HG02763 (cell line): Measurements from ENCODE around the gene KRTAP9-3.
"Not testable (repeated sequence)": the region's sequence is repeated elsewhere in the genome, so short reads cannot be mapped to it uniquely, and the experiment has no call there.

Experiments used
- ATAC-seq: cut with Tn5 transposase; IDR thresholded peaks from one replicate; pipeline ENCODE4 v1.9.1; 2021; ENCODE audit warnings: mild to moderate bottlenecking, moderate library complexity; ENCODE audit not compliant: unreplicated experiment

Gene KRTAP9-3

DNA sequence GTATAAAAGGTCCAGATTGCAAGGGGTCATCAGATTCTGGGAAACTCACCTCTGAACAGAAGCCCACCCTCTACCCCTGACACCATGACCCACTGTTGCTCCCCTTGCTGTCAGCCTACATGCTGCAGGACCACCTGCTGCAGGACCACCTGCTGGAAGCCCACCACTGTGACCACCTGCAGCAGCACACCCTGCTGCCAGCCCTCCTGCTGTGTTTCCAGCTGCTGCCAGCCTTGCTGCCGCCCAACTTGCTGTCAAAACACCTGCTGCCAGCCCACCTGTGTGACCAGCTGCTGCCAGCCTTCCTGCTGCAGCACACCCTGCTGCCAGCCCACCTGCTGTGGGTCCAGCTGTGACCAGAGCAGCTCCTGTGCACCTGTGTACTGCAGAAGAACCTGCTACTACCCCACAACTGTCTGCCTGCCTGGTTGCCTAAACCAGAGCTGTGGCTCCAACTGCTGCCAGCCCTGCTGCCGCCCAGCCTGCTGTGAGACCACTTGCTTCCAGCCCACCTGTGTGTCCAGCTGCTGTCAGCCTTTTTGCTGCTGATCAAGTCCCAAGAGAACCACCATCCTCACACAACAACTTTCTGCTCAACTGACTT lies 17.5 kb downstream of the KRTAP9-3 start, which contains the start of gene KRTAP9-4:
TSS of gene KRTAP9-4 (plus strand) at position 51 of the 604 bp plus-strand sequence. CDS start at position 85, 34 bp downstream.
- not testable (repeated sequence) for ATAC-seq

DNA sequence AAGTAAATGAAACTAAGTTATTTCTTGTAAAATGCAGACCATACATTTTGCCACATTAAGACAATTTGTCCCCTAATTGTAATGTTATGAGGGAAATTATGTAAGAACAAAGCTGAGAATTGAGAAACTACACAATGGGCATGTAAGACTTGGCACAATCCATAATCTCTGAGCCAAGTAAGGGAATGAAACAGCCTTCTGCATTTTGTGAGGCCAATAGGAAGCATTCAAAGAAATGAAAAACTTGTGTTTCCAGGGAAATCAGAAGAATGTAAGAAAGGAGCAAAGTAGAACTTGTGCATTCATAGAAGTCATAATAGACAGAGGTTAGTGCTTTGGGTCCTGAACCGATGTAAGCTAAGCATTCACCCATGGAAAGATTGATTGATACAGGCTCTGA lies 19.0 kb downstream of the KRTAP9-3 start:
- no peak for ATAC-seq

DNA sequence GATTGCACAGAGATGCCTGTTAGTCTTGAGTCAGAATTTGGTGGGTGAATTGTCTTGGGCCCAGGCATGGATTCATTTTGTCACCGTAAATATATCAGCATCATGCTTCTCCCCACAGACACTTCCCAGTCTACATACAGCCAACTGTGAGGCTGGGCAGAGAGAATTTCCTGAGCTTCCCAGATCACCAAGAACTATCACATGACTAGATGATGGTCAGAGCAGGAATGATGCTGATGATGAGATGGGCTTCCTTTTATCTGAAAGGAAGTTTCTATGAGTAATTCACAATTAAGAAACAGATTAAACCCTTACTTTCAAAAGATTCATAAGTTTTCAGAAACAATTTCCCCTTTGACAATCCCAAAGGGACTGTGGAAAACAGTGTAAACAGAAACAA lies 22.6 kb downstream of the KRTAP9-3 start:
- no peak for ATAC-seq

DNA sequence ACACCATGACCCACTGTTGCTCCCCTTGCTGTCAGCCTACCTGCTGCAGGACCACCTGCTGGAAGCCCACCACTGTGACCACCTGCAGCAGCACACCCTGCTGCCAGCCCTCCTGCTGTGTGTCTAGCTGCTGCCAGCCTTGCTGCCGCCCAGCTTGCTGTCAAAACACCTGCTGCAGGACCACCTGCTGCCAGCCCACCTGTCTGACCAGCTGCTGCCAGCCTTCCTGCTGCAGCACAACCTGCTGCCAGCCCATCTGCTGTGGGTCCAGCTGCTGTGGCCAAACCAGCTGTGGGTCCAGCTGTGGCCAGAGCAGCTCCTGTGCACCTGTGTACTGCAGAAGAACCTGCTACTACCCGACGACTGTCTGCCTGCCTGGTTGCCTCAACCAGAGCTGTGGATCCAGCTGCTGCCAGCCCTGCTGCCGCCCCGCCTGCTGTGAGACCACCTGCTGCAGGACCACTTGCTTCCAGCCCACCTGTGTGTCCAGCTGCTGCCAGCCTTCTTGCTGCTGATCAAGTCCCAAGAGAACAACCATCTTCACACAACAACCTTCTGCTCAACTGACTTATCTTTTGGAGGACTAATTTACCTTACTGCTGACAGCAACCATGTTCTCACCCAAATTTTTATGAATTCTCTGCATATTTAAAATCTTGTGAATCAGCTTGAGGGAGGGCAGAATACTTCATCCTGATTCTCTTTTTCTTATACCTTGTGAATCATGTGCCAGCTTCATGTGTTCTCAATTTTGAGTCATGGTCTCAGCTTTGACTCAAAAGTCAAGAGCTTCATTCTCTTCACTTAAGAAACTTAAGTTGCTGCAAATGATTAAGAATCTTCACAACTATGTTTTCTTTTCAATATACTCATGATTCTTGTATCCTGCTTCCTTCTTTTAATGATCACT lies 23.4 kb downstream of the KRTAP9-3 start, which contains the start of gene KRTAP9-9:
TSS of gene KRTAP9-9 (plus strand) at position 4 of the 910 bp plus-strand sequence.
- not testable (repeated sequence) for ATAC-seq

DNA sequence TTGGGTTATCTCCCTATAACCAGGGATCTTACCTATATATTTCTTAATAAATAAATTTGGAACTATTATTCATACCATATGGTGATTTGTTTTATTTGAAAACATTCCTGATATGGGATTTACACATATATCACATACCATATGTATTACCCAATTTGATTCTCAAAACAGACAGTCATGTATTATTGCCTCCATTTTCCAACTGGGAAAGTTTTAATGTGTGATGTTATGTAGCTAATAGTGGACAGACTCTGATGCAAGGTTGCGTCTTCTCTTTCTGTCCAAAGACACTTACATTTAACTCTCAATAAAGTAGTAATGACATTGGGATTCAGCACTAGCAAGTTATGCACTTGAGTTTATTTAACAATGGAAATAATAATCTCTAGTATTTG lies 24.0 kb downstream of the KRTAP9-3 start:
- no peak for ATAC-seq

DNA sequence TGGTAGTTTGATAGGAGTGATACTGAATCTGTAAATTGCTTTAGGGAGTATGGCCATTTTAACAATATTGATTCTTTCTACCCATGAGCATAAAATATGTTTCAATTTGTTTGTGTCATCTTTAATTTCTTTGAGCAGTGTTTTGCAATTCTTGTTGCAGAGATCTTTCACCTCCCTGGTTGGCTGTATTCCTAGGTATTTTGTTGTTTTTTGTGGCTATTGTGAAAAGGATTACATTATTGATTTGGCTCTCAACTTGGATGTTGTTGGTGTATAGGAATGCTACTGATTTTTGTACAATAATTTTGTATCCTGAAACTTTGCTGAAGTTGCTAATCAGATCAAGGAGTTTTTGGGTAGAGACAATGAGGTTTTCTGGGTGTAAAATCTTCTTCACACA lies 26.2 kb downstream of the KRTAP9-3 start:
- ATAC-seq, result no peak

DNA sequence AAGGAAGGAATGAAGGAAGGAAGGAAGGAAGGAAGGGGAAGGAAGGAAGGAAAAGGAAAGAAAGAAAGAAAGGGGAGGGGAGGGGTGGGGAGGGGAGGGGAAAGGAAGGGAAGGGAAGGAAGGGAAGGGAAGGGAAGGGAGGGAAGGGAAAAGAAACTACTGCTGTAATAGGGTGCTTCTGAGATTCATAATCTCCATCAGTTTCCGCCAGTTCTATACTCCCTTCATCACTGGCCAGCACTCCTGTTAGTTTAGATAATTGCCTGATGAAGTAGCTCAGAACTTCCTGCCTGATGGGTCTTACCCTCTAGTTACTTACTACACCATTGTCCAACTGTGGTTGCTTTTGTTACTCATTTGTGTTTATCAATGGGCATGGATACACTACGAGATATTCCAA lies 31.0 kb downstream of the KRTAP9-3 start:
- ATAC-seq, result no peak

DNA sequence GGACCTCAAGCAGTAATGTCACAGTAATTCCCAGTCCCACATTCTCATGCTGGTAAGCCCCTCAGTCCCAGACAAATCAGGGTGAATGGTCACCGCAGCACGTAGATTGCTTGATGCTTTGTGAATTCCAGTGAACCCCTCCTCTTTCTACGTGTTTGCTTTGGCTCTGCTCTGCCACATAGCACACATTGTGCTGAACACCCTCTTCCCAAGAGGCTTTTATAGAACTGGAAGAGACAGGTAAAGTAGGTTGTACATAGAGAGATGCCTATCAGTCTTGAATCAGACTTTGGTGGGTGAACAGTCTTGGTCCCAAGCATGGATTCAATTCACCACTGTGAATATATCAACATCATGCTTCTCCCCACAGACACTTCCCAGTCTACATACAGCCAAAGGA lies 32.4 kb downstream of the KRTAP9-3 start:
- ATAC-seq, result no peak

DNA sequence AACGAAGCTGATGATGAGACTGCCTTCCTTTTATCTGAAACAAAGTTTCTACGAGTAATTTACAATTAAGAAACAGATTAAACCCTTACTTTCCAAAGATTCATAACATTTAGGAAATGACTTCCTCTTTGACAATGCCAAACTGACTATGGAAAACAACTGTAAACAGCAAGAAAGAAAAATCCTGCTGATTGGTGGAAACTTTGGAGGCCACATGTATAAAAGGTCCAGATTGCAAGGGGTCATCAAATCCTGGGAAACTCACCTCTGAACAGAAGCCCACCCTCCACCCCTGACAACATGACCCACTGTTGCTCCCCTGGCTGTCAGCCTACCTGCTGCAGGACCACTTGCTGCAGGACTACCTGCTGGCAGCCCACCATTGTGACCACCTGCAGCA lies 32.8 kb downstream of the KRTAP9-3 start, which contains the start of gene KRTAP9-6:
TSS of gene KRTAP9-6 (plus strand) at position 301 of the 400 bp plus-strand sequence. CDS start at position 301, 0 bp downstream.
- ATAC-seq, result no peak

DNA sequence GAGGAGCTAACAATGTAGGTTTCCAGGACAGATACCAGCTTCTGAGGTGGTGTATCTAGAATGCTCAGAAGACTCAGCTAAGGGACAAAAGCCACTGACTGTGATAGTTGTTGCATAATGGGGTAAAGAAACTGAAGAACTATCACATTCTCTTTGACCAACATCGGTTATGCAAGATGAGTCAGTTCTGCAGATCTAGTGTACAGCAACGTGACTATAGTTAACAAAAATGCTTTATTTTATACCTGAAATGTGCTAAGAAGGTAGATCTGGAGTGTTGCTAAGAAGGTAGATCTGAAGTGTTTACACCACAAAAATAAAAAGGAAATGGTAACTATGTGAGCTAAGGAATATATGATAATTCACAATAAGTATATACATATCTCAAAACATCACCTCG lies 35.5 kb downstream of the KRTAP9-3 start:
- no peak for ATAC-seq

DNA sequence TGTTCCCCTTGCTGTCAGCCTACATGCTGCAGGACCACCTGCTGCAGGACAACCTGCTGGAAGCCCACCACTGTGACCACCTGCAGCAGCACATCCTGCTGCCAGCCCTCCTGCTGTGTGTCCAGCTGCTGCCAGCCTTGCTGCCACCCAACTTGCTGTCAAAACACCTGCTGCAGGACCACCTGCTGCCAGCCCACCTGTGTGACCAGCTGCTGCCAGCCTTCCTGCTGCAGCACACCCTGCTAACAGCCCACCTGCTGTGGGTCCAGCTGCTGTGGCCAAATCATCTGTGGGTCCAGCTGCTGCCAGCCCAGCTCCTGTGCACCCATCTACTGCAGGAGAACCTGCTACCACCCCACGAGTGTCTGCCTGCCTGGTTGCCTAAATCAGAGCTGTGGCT lies 39.1 kb downstream of the KRTAP9-3 start:
- not testable (repeated sequence) for ATAC-seq

DNA sequence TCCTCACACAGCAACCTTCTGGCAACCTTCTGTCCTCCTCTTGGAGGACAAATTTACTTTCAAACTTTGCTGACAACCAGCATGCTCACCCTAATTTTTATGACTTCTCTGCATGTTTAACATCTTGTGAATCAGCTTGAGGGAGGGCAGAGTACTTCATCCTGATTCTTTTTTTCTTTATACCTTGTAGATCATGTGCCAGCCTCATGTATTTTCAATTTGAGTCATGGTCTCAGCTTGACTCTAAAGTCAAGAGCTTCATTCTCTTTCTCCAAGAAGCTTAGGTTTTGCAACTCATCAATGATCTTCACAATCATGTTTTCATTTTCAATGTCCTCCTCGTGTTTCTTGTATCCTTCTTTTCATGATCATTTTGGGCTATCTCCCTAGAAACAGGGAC lies 39.6 kb downstream of the KRTAP9-3 start:
- ATAC-seq, result no peak

DNA sequence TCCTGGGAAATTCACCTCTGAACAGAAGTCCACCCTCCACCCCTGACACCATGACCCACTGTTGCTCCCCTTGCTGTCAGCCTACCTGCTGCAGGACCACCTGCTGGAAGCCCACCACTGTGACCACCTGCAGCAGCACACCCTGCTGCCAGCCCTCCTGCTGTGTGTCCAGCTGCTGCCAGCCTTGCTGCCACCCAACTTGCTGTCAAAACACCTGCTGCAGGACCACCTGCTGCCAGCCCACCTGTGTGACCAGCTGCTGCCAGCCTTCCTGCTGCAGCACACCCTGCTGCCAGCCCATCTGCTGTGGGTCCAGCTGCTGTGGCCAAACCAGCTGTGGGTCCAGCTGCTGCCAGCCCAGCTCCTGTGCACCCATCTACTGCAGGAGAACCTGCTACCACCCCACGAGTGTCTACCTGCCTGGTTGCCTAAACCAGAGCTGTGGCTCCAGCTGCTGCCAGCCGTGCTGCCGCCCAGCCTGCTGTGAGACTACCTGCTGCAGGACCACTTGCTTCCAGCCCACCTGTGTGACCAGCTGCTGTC lies 43.5 kb downstream of the KRTAP9-3 start, which contains the start of gene KRTAP9-7:
TSS of gene KRTAP9-7 (plus strand) at position 51 of the 543 bp plus-strand sequence. CDS start at position 51, 0 bp downstream.
- ATAC-seq, result not testable (repeated sequence)

DNA sequence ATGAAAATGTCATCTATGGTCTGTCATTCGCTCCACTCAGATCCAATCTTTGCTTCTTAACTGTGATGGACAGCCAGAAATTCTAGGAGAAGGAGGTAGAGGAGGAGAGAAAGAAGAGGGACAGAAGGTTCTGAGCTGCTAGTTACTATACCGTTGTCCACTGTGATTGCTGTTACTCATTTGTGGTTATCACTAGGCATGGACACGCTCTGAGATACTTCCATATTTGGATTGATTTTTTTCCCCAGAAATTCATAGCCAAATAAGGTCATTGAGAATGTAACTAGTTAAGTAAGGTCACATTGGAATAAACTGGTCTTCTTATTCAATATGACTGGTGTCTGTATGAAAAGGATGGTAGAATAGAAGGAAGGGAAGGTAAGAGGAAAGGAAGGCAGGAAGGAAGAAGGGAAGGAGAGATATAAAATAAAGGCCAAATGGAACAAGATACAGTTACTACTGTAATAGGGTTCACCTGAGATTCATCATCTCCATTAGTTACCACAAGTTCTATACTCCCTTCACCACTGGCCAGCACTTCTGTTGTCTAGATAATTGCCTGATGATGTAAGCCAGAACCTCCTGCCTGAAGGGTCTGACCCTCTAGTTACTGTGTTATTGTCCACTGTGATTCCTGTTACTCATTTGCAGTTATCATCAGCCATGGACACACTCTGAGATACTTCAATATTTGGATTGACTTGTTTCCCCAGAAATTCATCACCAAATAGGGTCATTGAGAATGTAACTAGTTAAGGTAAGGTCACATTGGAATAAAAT lies 46.1 kb downstream of the KRTAP9-3 start:
- ATAC-seq, result no peak
